HG02852 (cell line): ENCODE results near the gene MESD.

Experiments used
- ATAC-seq: cut with Tn5 transposase; IDR thresholded peaks from one replicate; pipeline ENCODE4 v1.9.1; 2021; ENCODE audit warnings: mild to moderate bottlenecking, moderate library complexity; ENCODE audit not compliant: unreplicated experiment

The MESD gene

GRCh38 chr15:81015621-81016488 is 26.2 kb upstream of the MESD start:
- no peak for ATAC-seq

GRCh38 chr15:81014446-81015093 is 25.0 kb upstream of the MESD start:
- no peak for ATAC-seq

- no peak for ATAC-seq
Measured at GRCh38 chr15:81013396-81013929, 23.8 kb upstream of the MESD start.

- ATAC-seq, result no peak
Measured at GRCh38 chr15:81012588-81012987, 23.0 kb upstream of the MESD start.

- no peak for ATAC-seq
Measured at GRCh38 chr15:81011593-81011992, 22.0 kb upstream of the MESD start.

GRCh38 chr15:81010086-81010485 is 20.5 kb upstream of the MESD start:
- ATAC-seq, result no peak

- ATAC-seq, result no peak
Measured at GRCh38 chr15:81008312-81008711, 18.7 kb upstream of the MESD start.

- no peak for ATAC-seq
Measured at GRCh38 chr15:81007428-81008064, 17.9 kb upstream of the MESD start.

GRCh38 chr15:81006124-81006523 is 16.5 kb upstream of the MESD start:
- ATAC-seq, result no peak

DNA sequence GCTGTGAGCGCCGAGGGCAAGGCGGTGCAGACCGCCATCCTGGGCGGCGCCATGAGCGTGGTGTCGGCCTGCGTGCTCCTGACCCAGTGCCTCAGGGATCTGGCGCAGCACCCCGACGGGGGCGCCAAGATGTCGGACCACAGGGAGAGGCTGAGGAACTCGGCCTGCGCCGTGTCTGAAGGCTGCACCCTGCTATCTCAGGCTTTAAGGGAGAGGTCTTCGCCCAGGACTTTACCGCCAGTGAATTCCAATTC is 13.4 kb upstream of the MESD start:
- no peak for ATAC-seq

DNA sequence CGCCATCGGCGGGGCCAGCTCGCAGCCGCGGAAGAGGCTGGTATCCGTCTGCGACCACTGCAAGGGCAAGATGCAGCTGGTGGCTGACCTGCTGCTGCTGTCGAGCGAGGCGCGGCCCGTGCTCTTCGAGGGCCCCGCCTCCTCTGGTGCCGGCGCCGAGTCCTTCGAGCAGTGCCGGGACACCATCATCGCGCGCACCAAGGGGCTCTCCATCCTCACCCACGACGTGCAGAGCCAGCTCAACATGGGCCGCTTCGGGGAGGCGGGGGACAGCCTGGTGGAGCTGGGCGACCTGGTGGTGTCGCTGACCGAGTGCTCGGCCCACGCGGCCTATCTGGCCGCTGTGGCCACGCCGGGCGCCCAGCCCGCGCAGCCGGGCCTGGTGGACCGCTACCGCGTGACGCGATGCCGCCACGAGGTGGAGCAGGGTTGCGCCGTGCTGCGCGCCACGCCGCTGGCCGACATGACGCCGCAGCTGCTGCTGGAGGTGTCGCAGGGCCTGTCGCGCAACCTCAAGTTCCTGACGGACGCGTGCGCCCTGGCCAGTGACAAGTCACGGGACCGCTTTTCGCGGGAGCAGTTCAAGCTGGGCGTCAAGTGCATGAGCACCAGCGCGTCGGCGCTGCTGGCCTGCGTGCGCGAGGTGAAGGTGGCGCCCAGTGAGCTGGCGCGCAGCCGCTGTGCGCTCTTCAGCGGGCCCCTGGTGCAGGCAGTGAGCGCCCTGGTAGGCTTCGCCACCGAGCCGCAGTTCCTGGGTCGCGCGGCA is 12.9 kb upstream of the MESD start:
- no peak for ATAC-seq

- ATAC-seq, result no peak
Measured at GRCh38 chr15:81002009-81002330, 12.4 kb upstream of the MESD start.

GRCh38 chr15:81001152-81002008 is 11.8 kb upstream of the MESD start:
- peak; percentile 40 for ATAC-seq

- ATAC-seq, result peak; percentile 67
Measured at GRCh38 chr15:81000624-81001151, 11.1 kb upstream of the MESD start, which contains the start of gene TLNRD1. Gene TLNRD1 (plus strand): TSS chr15:81000923. CDS start chr15:81002272, 1,349 bp downstream.

- ATAC-seq, result no peak
Measured at GRCh38 chr15:81000144-81000623, 10.6 kb upstream of the MESD start.

DNA sequence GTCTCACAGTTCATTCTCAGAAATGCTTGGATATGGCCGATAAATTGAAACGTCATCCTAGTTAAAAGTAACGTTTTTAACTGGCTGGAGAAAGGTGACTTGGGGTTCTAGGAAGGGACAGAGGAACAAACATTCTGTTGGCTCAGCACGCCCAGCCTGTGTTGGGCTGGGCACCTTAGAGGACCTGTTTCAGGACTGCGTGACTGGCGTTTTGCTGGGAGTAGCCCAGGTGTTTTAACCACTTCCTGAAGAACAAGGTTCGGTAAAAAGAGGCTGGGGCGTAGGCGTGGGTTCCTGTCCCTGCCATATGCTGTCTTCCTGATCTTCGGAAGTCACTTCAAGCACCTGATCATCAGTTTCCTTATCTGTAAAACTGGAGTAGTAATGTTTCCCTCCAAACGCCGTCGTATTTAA is 10.0 kb upstream of the MESD start:
- no peak for ATAC-seq

DNA sequence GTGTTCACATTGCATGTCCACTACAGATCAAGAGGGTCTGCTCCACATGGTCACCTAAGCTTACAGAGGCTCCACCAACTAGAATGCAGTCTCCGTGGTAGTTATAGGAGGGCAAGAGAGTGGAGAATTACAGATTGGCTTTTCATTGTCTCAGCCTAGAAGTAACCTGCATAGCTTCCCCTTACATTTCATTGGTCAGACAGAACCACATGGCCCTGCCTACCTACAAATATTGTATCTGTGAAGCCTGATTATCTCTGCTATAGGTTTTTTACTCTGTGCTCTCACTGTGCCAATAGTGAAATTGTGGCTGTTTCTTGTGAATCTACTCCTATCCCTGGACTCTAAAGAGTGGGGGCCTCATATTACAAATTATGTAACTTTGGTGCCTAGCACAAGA is 8.6 kb upstream of the MESD start:
- no peak for ATAC-seq

GRCh38 chr15:80997692-80998091 is 8.1 kb upstream of the MESD start:
- no peak for ATAC-seq

DNA sequence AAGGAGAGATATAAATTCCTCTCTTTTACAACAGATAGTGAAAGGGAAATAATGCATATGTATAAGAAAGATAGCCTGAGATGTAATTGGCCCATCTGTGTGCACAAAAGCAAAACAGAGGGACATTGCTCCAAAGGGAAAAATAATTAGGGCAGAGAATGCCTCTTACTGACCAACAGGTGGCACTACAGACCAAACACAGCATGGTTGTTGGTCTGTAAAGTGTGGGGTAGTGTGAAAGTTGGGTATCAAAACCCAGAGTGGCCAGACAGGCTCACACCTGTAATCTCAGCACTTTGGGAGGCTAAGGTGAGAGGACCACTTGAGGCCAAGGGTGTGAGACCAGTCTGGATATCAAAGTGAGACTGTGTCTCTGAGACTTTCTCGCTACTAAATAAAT is 6.6 kb upstream of the MESD start:
- ATAC-seq, result no peak

DNA sequence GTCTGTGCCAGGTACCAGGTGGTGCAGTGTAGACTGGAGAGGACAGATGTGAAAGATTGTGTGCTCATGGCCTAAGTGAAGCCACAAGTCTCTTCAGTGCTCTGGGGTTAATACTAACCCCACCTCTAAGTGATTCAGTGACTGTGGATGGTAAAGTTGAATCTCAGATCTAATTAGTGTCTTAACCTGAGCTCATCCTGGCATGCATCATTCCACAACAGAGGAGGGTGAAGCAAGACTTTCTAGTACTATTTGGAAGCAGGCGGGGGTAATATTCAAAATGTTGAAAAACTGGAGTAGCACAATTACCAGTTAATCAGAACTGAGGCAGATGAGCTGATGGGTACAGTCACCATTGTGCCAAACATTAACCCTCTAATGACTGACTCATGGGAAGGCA is 2.8 kb upstream of the MESD start:
- no peak for ATAC-seq
